ENCODE results near the gene DLGAP1.

GRCh38 chr18:4403836-4404235 is 51.3 kb downstream of the DLGAP1 start:
- TF ChIP-seq CTCF (IDR thresholded peaks at IDR 0.05) (no peak), ZFX (IDR thresholded peaks at IDR 0.05; ENCODE audit: borderline replicate concordance) (no peak)
